HG03342 (cell line): ENCODE results near the gene ERP27.

Source experiments
- ATAC-seq: cut with Tn5 transposase; IDR thresholded peaks from one replicate; pipeline ENCODE4 v1.9.1; 2021; ENCODE audit warnings: mild to moderate bottlenecking, moderate library complexity; ENCODE audit not compliant: unreplicated experiment

Gene ERP27

DNA sequence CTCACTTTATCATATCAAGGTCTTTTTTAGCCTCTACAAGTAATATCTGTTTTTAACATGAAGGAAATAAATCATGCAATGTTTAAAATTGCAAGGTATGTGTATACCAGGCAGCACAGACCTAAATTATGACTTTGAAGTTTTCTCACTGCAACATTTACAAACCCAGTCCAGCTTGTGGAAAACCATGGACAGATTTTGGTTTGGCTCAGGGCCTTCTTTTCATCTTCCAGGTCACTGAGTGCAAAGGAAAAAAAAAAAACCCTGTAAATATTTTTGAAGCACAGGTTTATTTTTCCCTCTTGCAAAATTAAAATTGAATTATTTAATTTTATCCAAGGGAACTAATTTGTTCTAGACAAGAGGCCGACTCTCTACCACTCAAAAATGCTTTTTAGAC, 66.5 kb downstream of the ERP27 start:
- ATAC-seq: no peak

DNA sequence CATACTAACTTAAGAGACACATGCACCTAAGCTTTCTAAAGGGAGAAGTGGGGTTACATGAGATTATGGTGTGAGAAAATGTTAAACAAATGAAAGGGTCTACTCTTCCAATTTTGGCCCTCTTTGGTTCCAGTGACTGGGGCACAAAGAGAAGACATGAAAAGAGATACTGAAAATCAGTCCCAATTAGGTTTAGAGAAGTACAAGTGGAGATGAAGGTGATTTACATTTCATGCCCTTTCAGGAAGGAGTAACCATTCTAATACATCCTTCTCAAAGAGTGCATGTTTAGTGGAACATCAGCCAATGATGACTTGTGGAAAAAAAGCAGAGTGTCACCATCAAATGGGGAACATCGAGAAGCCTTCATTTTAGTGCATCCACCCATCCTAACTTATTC, 67.1 kb downstream of the ERP27 start:
- no peak for ATAC-seq

DNA sequence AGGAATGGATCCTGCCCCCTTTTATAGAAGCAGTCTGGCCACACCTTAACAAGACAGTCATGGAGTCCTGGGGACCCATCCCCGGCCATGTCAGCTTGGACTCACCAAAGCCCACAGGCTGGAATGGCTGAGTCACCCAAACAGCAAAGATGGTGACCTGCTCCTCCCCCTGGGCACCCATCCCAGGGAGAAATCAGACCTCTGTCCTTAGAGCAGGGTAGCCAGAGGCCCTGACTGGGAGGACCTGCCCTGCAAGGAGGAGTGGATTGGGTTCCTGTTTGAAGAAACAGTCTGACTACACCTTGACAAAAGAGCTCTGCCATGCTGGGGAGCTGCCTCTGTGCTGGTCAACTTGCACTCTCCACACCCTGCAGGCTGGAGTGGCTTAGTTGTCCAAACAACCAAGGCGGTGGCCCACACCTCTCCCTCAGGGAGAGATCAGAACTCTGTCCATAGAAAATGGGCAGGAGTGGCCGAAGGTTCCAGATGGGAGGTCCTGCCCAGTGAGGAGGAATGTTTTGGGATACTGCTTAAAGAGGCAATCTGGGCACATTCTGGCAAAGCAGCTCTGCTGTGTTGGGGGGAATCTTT, 69.3 kb downstream of the ERP27 start:
- ATAC-seq: no peak
